ENCODE results near the gene CLIC1. TPM values are rescaled to one million over a fixed set of nuclear protein-coding genes. Genes with fewer than 3 reads are reported as not detected.

The CLIC1 gene
- total RNA-seq (2014; rRNA removed; shearing (Covaris generic)): 1,198 and 1,241 TPM in 2 replicates

DNA sequence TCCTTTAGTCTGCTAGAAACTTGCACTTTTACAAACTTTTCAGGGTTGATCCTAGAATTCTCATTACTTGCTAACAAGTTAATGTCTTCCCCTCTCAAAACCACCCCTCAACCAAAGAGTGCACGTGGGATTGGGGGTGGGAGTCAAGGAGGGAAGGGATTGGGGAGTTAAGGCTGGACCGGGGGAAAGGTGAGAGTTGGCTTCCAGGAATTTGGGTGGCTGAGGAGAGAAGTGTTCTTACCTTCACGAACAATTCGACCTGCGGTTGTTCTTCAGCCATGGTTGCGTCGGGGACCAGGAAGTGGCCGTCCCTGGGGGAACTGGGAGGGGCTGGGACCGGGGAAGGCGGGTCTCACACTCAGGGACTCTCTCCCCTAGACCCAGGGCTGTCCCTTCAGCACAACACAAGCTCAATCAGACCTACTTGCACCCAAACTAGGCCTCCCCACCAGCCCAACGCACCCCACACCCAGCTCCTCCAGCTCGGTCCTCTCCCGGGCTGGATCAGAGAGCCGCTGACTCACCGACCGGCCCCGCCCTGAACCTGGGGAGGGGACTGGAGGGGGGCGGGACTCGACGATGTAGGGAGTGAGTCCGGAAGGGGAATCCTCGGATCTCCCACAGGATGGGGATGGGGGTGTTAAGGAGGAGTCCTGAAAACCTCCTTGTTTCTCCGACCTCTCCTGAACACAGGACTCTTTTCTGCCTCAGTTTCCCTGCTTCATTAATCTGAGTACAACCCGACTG lies at the start of gene CLIC1:
Gene CLIC1 (minus strand): TSS at position 510 of the 747 bp plus-strand sequence. CDS start 230 bp downstream, at position 280.
- peak; percentile 97 for DNase-seq (ENCODE audit: low read depth)

DNA sequence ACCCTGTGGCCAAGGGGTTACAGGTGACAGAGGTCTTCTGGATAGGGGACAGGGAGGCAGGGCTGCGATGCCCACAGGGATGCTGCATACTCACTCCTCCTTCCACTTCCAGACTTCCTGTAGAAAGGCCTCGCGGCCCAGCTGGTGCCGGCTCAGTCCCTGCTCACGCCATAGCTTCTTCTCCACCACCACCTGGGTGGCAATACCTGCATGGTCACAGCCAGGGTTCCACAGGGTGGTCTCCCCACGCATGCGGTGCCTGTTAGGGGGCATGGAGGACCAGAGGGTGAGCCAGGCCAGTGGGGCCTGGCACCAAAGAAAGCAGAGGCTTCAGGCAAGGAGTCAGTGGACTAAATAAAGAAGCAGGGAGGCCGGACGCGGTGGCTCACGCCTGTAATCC lies 49.1 kb upstream of the CLIC1 start:
- no peak for DNase-seq (ENCODE audit: low read depth)

DNA sequence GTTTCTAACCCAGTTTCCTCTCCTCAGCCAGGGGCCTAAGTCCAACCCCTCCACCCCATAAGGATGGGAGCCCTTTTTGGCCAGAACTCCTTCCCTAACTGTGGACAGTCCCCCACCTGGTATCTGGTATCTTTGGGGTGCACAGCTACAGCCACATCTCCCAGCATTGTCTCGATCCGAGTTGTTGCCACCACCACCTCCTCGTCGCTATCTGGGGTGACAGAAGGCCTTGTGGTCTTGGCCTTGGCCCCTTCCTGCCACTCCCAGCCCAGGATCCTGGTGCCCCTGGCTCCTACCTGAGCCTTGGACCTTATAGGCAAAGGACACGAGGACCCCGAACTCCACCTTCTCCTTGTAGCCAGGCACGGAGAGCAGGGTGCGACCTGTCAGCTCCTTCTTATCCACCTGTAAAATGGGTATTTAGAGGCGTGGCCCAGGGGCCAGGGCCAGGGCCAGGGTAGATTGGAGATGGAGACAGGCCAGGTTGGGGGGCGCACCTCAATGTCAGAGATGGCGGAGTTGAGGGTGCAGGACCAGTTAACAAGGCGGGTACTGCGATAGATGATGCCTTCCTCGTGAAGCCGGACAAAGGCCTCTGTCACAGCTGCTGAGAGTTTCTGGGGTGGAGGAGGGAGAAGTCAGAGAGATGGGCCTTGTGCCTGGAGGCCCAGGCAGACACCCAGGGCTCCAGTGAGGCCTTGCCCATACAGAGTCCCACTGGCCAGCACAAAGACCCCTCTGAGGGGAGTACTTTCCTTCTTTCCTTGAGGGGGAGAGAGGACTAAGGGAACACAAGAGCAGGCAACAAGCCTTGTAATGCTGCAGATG lies 48.0 kb upstream of the CLIC1 start:
- DNase-seq (ENCODE audit: low read depth): no peak

DNA sequence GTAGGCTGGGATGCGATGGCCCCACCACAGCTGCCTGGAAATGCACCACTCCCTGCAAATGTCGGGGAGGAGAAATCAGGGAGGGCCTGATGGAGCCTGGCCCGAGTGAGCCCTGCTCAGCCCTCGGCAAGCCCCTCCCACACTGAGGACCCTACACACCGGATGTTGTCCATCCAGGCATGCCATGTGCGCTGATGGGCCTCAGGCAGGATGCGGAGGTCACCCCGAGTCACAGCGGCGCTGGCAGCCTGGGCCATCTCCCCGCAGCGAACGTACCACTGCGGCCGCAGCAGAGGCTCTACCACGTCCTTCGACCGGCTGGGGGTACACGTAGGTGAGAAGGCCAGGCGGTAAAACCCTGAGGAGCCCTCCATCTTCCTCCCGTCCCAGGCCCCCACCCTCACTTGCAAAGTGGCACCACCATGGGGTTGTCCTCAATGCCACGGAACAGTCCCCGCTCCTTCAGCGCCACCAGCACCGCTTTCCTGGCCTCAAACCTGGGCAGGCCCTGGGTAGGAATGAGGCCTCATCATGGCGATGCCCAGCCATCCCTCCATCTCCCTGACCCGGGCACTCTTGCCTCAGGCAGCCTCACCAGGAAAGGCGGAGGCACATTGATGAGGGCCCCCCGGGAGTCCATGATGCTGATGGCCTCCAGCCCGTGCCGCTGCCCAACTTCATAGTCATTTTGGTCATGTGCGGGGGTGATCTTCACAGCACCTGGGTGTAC lies 46.0 kb upstream of the CLIC1 start:
- DNase-seq (ENCODE audit: low read depth): no peak

DNA sequence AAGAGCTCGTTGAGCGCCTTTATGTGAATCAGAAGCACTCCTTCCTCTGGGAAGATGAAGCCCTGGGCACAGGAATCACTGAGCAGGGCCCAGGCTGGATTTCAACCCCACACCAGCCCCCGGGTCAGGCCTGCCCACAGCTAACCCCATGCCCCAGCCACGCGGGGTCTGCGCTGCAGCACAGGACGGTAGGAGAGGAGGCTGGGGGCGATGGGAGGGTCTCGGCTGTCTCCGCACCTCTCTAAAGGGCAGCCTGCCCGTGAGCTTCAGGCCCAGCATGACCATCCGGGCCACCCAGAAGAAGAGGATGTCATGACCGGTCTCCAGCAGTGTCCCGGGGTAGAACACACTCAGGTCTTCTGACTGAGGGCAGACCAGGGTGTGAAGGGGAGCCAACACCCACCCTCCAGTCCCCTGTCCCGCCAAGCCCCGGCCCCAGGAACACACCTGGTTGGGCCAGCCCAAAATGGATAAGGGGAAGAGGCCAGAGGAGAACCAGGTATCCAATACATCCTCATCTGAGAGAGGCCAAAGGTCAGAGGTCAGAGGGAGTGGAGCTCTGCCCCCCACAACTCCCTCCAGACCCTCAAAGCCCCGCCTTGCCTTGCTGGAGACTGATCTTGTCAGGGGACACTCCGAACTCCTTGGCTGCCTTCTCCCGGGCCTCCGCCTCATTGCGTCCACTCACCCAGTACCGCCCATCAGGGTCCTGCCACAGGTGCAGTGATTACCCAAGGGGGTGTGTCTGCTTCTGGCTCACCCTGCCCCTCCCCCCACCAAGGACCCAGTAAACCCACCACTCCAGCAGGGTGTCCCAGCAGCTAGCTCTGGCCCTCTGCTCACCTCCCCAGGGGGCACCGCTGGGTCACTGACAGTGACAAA lies 45.2 kb upstream of the CLIC1 start:
- no peak for DNase-seq (ENCODE audit: low read depth)

DNA sequence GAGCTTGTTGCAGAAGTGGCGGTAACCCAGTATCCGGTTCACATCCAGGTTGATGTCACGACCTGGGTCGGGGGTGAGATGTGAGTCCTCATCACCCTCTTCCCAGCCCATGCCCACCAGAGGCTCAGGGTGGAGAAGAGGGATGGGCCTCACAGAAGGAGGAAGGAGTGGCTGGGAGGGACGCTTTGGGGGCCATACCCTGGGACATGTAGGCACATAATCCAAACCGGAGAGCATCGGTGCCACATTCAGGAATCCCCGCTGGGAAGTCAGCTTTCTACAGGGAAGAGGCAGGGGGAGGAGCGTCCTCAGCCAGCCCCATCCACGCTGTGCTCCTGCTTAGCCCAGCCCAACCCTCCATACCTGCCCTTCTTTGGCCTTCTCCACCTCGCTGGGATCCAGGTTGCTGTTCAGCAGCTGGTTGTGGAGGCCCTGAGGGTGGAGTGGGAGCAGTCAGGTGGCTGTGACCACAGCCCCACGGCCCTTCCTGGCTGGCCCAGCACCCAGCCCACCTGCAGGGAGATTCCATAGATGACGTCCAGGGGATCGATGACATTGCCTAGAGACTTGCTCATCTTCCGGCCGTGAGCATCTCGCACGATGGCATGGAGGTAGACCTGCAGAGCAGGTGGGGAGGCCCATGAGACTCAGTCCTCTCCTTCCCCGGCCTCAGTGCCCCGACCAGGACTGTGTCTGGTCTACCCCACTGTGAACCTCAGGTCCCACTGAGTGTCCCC lies 44.3 kb upstream of the CLIC1 start:
- no peak for DNase-seq (ENCODE audit: low read depth)

DNA sequence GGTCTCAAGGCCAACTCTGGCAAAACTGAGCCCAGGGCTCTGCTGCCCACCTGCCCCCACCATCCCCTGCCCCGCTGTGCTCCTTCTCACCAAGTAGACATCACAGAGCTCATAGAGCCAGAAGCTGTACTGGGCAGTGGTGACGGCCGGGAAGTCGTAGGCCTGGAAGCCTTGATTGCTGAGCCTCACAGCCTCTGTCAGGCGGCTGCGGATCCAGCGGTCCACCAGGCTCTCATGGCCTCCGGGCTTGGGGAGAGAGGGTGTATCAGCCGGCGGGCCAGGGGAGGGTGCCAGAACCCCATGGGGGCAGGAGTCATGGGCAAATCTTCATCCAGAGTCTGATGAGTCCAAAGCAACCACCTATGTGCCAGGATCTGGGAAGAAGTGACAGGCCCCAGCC lies 43.6 kb upstream of the CLIC1 start:
- no peak for DNase-seq (ENCODE audit: low read depth)

DNA sequence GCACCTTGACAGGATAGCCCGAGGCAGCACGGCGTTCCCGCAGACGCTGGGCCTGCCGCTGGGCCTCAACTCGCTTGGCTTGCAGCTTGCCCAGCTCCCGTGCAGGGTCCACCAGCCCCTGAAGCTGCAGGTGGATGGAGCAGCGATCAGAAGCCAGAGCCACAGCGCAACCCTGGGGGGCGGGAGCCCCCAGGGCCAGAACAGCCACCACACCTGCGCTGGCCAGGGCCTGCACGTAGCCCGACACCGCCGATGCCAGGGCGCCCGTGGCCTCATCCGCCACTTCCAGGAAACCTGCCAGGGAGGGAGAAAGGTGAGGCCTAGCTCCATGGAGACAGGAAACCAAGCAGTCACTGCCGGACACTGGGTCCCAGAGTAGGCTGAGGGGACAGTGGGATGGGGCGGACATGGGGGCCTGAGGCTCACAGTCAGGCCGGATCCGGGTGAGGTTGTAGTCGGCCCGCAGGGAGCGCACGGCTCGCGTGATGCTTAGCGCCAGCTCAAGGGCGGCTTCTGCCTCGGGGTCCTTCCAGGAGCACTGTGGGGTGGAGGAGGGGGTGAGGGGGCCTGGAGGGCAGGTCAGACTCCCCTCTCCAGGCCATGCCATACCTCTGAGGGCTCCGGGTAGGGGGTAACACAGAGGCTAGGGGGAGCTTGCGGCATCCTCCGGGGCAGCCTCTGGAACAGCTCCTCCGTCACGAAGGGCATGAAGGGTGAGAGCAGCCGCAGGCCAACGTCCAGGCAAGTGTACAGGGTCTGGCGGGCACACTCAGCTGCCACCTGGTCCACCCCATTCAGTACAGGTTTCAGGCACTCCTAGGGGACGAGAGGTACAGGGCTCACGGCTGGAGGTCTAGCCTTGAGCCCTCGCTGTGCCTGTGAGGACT lies 42.9 kb upstream of the CLIC1 start:
- no peak for DNase-seq (ENCODE audit: low read depth)

DNA sequence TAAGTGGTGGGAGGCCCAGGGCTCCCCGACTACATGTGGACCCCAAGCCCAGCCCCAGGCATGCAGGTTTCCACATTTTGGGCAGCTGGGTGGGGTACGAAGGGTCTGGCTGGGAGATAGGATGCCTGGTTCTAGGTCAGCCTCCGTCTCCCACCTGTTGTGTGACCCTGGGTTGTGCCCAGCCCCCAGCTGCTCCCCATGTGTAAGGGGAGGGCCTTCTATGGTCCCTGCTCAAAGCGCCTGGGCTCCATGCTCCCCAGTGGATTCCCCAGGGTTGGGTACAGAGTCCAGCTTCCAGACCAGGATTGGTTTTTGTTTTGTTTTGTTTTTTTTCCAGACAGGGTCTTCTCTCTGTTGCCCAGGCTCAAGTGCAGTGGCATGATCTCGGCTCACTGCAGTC lies 41.9 kb upstream of the CLIC1 start:
- DNase-seq (ENCODE audit: low read depth): no peak

DNA sequence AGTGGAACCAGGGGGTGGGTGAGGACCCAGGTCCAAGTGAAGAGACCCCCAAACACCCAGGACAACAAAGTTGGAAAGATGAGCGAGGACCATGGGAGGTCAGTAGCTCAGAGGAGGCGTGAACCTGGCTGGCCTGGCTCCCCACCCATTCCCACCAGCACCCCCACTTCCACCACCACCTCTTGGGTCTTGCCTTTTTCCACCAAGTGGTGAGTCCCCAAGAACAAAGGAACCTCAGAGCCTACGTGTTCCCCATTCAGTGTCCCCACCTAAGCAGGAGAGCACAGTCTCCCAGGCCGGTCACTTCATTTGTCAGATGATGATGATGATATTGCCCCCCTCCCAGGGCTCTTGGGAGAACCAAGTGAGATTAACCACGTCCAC lies 41.3 kb upstream of the CLIC1 start:
- no peak for DNase-seq (ENCODE audit: low read depth)

DNA sequence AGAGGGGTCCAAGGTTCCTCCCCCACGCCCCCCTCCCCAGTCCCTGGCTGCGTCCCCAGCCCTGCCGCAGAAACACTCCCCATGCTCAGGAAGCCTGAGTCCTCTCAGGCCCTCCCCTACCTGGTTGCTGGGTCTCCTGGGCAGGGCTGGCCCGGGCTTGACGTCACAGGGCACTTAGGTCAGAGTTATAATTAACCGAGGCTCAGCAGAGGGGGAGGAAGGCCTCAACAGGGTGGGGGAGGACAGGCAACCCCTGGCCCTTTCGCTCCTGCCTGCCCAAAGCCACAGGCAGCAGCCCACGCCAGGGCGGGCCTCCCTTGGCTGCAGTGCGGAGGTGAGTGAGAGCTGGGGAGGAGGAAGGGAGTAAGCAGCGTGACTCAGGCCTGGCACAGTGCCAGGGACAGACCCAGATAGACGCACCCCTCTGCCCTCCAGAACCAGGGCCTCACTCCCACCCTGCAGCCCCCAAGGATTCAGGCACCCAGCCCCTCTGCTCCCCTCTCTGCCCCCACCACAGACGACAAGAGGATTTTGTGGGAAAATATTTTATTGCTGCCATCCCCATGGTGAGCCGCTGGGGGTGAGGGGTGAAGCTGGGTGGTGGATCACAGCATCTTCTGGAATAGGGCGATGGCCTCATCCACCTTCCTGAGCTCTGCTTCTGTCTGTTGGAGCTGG lies 40.8 kb upstream of the CLIC1 start, which contains the start of gene VWA7:
Gene VWA7 (minus strand): TSS at position 340 of the 678 bp plus-strand sequence. CDS start 549 bp downstream, outside the sequence.
- DNase-seq (ENCODE audit: low read depth): peak; percentile 96

DNA sequence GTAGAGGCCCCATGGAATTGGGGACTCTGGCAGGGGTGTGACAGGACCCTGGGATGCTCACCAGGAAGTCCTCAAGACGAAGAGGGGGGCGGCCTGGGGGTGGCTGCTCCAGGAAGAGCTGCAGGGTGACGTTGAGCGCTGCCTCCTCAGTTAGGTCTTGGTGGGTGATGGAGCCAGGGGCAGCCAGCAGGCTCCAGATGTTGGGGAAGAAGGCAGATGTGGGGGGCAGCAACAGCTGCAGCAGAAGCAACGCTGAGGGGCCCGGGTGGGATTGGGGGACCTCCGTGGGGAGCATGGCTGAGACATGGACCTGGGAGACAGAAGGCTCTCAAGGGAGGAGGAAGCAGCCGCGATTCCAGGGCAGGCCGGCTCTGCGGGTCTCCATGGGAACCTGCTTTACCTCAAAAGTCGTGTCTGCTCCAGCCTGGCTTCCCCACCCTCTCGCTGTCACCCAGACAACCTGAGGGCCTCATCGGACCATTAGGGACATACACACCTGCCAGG lies 40.2 kb upstream of the CLIC1 start:
- no peak for DNase-seq (ENCODE audit: low read depth)

DNA sequence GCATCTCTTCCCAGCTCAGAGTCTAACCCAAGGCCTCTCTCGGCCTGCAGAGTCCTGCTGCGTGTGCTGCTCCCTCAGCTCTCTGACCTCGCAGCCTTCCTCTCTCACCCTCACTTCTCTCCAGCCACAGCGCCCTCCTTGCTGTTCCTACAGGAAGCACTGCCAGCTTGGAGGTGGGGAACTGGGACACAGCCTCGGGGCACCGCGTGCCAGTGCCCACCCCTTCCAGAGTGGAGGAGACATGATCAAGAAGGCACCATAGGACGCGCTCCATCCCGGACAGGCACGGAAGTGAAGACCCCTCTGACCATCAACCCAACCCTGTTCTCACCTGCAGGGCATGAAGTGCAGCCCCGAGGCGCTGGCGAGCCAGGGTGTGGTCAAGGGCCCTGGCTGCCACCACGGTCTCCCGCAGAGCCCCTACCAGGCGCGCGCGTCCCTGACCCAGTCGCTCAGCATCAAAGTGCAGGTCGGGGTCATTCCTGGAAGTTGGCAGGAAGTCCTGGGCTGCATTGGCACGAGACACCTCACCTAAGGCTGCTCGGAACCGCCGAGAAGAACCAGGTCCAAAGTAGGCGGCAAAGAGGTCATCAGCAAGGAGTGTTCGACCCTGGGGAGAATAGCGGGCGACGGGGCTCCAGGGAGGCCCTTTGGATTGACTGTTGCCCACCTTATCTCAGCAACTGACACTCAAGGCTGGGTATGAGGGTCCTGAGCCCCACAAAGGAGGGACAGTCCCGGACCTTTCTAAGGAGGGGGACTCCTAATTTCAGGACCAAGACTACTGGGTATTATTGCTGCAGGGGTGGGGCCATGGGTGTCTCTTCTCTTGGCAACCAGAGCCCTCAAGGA lies 39.5 kb upstream of the CLIC1 start:
- no peak for DNase-seq (ENCODE audit: low read depth)

DNA sequence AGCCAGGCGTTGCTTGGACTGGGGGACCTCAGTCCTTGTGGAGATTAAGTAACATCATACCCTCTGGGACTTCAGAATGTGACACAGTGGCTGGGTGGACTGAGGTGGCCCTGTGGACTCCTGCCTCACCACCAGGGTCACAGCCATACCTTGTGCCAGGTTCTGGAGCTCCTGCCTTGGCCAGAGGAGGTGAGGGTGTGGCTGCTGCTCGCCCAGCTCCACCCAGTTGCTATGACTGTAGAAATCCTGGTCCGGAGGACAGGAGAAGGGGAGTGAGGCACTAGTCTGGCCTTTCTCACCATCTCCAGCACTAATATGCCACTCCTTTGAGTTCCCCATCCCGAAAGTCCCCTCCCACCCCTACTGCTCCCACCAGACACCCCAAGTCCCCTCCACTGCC lies 38.9 kb upstream of the CLIC1 start:
- DNase-seq (ENCODE audit: low read depth): no peak

DNA sequence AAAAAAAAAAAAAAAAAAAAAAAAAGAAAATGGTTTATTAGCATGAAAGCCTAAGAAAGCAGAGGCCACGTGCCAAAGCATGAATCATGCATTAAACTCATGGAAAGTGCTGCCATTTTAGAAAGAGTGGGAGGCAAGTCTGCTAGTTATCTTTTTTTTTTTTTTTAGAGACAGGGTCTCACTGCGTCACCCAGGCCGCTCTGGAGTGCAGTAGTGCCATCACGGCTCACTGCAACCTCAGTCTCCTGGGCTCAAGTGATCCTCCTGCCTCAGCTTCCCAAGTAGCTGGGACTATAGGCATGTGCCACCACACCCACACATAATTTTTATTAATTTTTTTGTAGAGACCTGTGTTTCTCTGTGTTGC lies 35.6 kb upstream of the CLIC1 start:
- peak; percentile 51 for DNase-seq (ENCODE audit: low read depth)

DNA sequence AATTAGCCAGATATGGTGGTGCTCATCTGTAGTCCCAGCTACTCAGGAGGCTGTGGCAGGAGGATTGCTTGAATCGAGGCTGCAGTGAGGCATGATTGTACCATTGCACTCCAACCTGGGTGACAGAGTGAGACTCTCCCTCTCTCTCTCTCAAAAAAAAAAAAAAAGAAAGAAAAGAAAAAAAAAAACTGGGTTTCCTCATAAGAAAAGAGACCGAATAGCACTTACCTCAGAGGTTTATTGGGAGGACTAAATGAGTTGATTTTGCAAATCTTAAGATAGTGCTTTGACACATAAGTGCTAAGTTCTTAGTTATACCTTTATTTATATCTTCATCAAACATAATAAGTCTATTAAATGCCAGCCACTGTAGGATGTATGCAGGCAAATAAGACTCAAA lies 34.5 kb upstream of the CLIC1 start:
- no peak for DNase-seq (ENCODE audit: low read depth)

DNA sequence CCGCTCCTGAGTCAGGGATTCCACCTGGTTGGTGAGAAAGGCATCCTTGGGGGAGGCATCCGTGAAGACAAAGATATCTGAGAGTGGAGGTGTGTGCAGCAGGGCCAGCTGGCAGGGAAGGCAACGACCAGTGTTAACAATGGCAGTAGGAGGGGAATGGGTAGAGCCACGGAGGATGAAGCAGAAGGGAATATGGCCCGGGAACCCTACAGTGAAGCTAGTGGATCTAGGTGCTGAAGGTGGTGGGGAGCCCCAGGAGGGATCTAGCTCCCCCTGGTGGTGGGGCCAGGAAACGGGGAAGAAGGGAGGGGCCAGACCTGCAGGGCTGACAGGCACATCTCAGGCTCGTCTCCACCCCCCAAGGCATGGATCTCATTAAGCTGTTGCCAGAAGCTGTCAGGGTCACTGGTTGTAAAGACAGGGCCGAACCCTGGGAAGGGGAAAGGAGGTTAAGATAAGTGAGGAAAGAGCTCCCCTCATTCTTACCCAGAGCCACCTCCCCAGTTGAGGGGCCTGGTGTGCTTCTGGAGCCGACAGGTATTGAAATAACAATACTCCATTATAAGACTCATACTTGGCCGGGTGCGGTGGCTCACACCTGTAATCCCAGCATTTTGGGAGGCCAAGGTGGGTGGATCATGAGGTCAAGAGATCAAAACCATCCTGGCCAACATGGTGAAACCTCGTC lies 33.5 kb upstream of the CLIC1 start:
- DNase-seq (ENCODE audit: low read depth): peak; percentile 78

Data from Daoy (cell line).